Measurements from ENCODE around the gene UNCX.

The UNCX gene

GRCh38 chr7:1252540-1253090 is 19.9 kb downstream of the UNCX start:
- H3K36me3 ChIP-seq, result no peaks in the 10 kb centered on the region
- no peaks in the 10 kb centered on the region for H3K9me3 ChIP-seq (ENCODE audit: severe bottlenecking)
- peak overlapping the region; percentile 97 for H3K27ac ChIP-seq
- peak overlapping the region; percentile 33 for H3K4me3 ChIP-seq (ENCODE audit: low read depth, low read length)
- no peaks in the 10 kb centered on the region for H3K27me3 ChIP-seq (ENCODE audit: insufficient read depth, low read depth, severe bottlenecking)
- TF ChIP-seq CTCF (IDR thresholded peaks at IDR 0.05; ENCODE audit: low read depth, low read length), result no peak
- DNase-seq, result peak; percentile 83

GRCh38 chr7:1253681-1254181 is 21.1 kb downstream of the UNCX start:
- Histone ChIP-seq H3K4me3 (ENCODE audit: low read depth, low read length) (peak overlapping the region; percentile 3), H3K27me3 (ENCODE audit: insufficient read depth, low read depth, severe bottlenecking) (no peaks in the 10 kb centered on the region)

GRCh38 chr7:1254281-1255079 is 21.8 kb downstream of the UNCX start:
- H3K36me3 ChIP-seq, result no peaks in the 10 kb centered on the region
- peak overlapping the region; percentile 97 for H3K27ac ChIP-seq
- no peak for TF ChIP-seq CTCF (IDR thresholded peaks at IDR 0.05; ENCODE audit: low read depth, low read length)
- no peak for DNase-seq
- peak overlapping the region; percentile 3 for H3K4me3 ChIP-seq (ENCODE audit: low read depth, low read length)
- no peaks in the 10 kb centered on the region for H3K9me3 ChIP-seq (ENCODE audit: severe bottlenecking)
- no peaks in the 10 kb centered on the region for H3K27me3 ChIP-seq (ENCODE audit: insufficient read depth, low read depth, severe bottlenecking)

More at GRCh38 chr7:1253681-1254181, 21.1 kb downstream of the UNCX start:
- TF ChIP-seq CTCF (IDR thresholded peaks at IDR 0.05; ENCODE audit: low read depth, low read length), result no peak
- no peaks in the 10 kb centered on the region for H3K36me3 ChIP-seq
- no peaks in the 10 kb centered on the region for H3K9me3 ChIP-seq (ENCODE audit: severe bottlenecking)
- peak overlapping the region; percentile 97 for H3K27ac ChIP-seq
- peak; percentile 70 for DNase-seq

- H3K36me3 ChIP-seq, result no peaks in the 10 kb centered on the region
- TF ChIP-seq CTCF (IDR thresholded peaks at IDR 0.05; ENCODE audit: low read depth, low read length), result no peak
- DNase-seq, result no peak
- no peak overlapping the region for H3K4me3 ChIP-seq (ENCODE audit: low read depth, low read length)
- no peak overlapping the region for H3K27ac ChIP-seq
- no peaks in the 10 kb centered on the region for H3K27me3 ChIP-seq (ENCODE audit: insufficient read depth, low read depth, severe bottlenecking)
- no peaks in the 10 kb centered on the region for H3K9me3 ChIP-seq (ENCODE audit: severe bottlenecking)
These were observed 22.6 kb downstream of the UNCX start for GRCh38 chr7:1255080-1255816.

GRCh38 chr7:1255817-1256340 is 23.2 kb downstream of the UNCX start:
- H3K27ac ChIP-seq, result no peak overlapping the region
- no peaks in the 10 kb centered on the region for H3K36me3 ChIP-seq
- H3K4me3 ChIP-seq (ENCODE audit: low read depth, low read length), result no peak overlapping the region
- no peaks in the 10 kb centered on the region for H3K9me3 ChIP-seq (ENCODE audit: severe bottlenecking)
- H3K27me3 ChIP-seq (ENCODE audit: insufficient read depth, low read depth, severe bottlenecking), result no peaks in the 10 kb centered on the region
- DNase-seq, result no peak
- no peak for TF ChIP-seq CTCF (IDR thresholded peaks at IDR 0.05; ENCODE audit: low read depth, low read length)

Data from WERI-Rb-1 (cell line).